Parathyroid adenoma (tissue), 2 donors: ENCODE results near the gene CFAP299.

Experiments
- H2AFZ ChIP-seq: fragments of 300-600 bp; sonication (generic); one replicate; pipeline ENCODE4 v1.7.0; 2017; ENCODE audit warnings: antibody characterized with exemption, mild to moderate bottlenecking
- H3K27ac ChIP-seq: fragments of 300-600 bp; sonication (generic); one replicate; pipeline ENCODE4 v1.7.0; 2017
- H3K27me3 ChIP-seq: fragments of 300-600 bp; sonication (generic); one replicate; pipeline ENCODE4 v1.7.0; 2017; ENCODE audit warnings: low read length; ENCODE audit not compliant: control insufficient read depth, insufficient read depth
- H3K36me3 ChIP-seq: fragments of 300-600 bp; sonication (generic); one replicate; pipeline ENCODE4 v1.7.0; 2017; ENCODE audit warnings: low read length; ENCODE audit not compliant: control insufficient read depth, insufficient read depth
- H3K4me1 ChIP-seq: fragments of 300-600 bp; sonication (generic); one replicate; pipeline ENCODE4 v1.7.0; 2017; ENCODE audit warnings: control low read depth
- H3K4me2 ChIP-seq: fragments of 300-600 bp; sonication (generic); one replicate; pipeline ENCODE4 v1.7.0; 2017; ENCODE audit warnings: low read length
- H3K4me3 ChIP-seq: fragments of 300-600 bp; sonication (generic); one replicate; pipeline ENCODE4 v1.7.0; 2017; ENCODE audit warnings: low read depth, low read length
- H3K79me2 ChIP-seq: fragments of 300-600 bp; sonication (generic); one replicate; pipeline ENCODE4 v1.7.0; 2017; ENCODE audit warnings: control low read depth
- H3K9ac ChIP-seq: fragments of 300-600 bp; sonication (generic); one replicate; pipeline ENCODE4 v1.7.0; 2017; ENCODE audit warnings: mild to moderate bottlenecking
- H3K9me3 ChIP-seq: fragments of 300-600 bp; sonication (generic); one replicate; pipeline ENCODE4 v1.7.0; 2017; ENCODE audit warnings: low read length; ENCODE audit not compliant: control insufficient read depth
- TF ChIP-seq, protein P1 (sequence below): fragments of 300-600 bp; sonication (generic); IDR thresholded peaks from one replicate; pipeline ENCODE4 v1.7.0; 2017; ENCODE audit warnings: antibody characterized with exemption, mild to moderate bottlenecking
- donor health status: primary hyperparathyroidism.

Gene CFAP299

GRCh38 chr4:80811406-80811805, 475.9 kb downstream of the CFAP299 start:
- TF ChIP-seq, protein P1, sequence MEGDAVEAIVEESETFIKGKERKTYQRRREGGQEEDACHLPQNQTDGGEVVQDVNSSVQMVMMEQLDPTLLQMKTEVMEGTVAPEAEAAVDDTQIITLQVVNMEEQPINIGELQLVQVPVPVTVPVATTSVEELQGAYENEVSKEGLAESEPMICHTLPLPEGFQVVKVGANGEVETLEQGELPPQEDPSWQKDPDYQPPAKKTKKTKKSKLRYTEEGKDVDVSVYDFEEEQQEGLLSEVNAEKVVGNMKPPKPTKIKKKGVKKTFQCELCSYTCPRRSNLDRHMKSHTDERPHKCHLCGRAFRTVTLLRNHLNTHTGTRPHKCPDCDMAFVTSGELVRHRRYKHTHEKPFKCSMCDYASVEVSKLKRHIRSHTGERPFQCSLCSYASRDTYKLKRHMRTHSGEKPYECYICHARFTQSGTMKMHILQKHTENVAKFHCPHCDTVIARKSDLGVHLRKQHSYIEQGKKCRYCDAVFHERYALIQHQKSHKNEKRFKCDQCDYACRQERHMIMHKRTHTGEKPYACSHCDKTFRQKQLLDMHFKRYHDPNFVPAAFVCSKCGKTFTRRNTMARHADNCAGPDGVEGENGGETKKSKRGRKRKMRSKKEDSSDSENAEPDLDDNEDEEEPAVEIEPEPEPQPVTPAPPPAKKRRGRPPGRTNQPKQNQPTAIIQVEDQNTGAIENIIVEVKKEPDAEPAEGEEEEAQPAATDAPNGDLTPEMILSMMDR = no peak
- Histone ChIP-seq H3K9ac (no peak overlapping the region), H3K27ac (no peak overlapping the region), H3K4me1 (no peaks in the 10 kb centered on the region), H3K9me3 (no peaks in the 10 kb centered on the region), H3K4me3 (no peak overlapping the region), H3K36me3 (no peaks in the 10 kb centered on the region), H3K27me3 (no peaks in the 10 kb centered on the region), H3K4me2 (no peak overlapping the region), H3K79me2 (no peaks in the 10 kb centered on the region), H2AFZ (no peak overlapping the region)

GRCh38 chr4:80812145-80812544, 476.6 kb downstream of the CFAP299 start:
- Histone ChIP-seq H3K9me3 (no peaks in the 10 kb centered on the region), H3K27ac (no peak overlapping the region), H3K36me3 (no peaks in the 10 kb centered on the region), H3K27me3 (no peaks in the 10 kb centered on the region), H3K4me1 (no peaks in the 10 kb centered on the region), H3K4me2 (no peak overlapping the region), H2AFZ (no peak overlapping the region), H3K9ac (no peak overlapping the region), H3K79me2 (no peaks in the 10 kb centered on the region), H3K4me3 (no peak overlapping the region)
- TF ChIP-seq, protein P1 = no peak

GRCh38 chr4:80814266-80814665, 478.7 kb downstream of the CFAP299 start:
- Histone ChIP-seq H3K4me3 (no peak overlapping the region), H3K4me1 (no peaks in the 10 kb centered on the region), H3K27ac (no peak overlapping the region), H3K79me2 (no peaks in the 10 kb centered on the region), H3K9me3 (no peaks in the 10 kb centered on the region), H2AFZ (no peak overlapping the region), H3K9ac (no peak overlapping the region), H3K27me3 (no peaks in the 10 kb centered on the region), H3K36me3 (no peaks in the 10 kb centered on the region), H3K4me2 (no peak overlapping the region)
- TF ChIP-seq, protein P1 = no peak

- H3K4me2 ChIP-seq = no peak overlapping the region
- no peak overlapping the region for H3K9ac ChIP-seq
- no peaks in the 10 kb centered on the region for H3K9me3 ChIP-seq
- H3K27ac ChIP-seq = no peak overlapping the region
- TF ChIP-seq, protein P1 = no peak
- H2AFZ ChIP-seq = no peak overlapping the region
- no peaks in the 10 kb centered on the region for H3K79me2 ChIP-seq
- H3K27me3 ChIP-seq = no peaks in the 10 kb centered on the region
- no peaks in the 10 kb centered on the region for H3K4me1 ChIP-seq
- no peak overlapping the region for H3K4me3 ChIP-seq
- no peaks in the 10 kb centered on the region for H3K36me3 ChIP-seq
Measured at GRCh38 chr4:80831383-80832361, 496.1 kb downstream of the CFAP299 start.
